ENCODE measurements around the gene SIGLEC8. TPM values are rescaled to one million over a fixed set of nuclear protein-coding genes. Genes with fewer than 3 reads are reported as not detected.
A peak's percentile ranks its signal among the peaks of the same experiment; 100 is the strongest.

The SIGLEC8 gene
- total and polyA plus RNA-seq, 9 of the 15 experiments (the other 6 are each of a cell fraction or from before 2014, with no cell fraction given), result 0.04 to 0.65 (median 0.39) TPM

DNA sequence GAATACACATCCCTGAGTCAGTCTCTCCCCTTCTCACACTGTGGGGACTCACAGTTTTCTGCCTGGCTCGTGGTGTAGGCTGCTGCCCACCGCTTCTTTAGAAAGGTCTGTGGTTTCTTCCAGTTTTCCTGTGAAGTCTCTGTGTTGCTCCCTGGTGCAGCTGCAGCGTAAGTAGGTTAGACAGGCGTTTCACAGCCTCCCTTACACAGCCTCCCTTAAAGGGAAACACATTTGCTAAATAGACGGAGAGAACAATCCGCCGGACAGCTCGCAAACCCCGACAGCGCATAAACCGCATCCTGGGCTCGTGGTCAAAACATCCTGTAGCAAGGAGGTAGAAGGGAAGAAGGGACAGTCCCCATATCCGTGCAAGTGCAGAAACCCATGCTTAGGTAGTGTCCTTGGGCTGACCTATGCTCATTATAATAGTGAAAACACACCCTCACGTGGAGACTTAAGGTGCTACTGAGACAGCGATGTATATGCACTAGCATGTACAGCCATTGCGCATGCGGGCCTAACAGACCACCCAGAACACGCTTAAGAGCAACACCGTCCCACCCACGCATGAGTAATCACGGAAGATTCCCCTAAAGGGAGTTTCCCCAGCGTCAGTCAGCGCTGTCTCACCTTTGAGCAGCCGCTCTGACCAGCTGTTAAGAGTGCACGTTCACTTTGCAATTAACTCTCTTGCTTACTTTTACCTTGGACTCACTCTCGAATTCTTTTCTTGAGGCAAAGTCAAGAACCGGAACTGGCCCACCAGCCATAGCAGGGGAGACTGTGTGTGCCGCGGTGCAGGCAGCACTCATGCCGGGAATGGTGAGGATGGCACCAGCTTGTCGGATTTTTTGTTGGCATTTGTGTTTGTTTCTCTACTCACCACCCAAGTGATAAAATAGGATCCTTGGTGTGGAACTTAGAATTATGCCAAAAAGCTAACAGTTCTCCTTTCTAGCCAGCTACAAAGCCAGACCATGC, 16.6 kb downstream of the SIGLEC8 start:
- DNase-seq (ENCODE audit: extremely low read depth in 1 of 4, low spot score in 3 of 4) (peak; percentile 49 to 82 (median 52)), ATAC-seq (peak; percentile 88), FAIRE-seq (peak; percentile 95)
- Histone ChIP-seq H3K4me1 (replicated peaks in 1 of 2; ENCODE audit: control insufficient read depth in 2 of 2, insufficient read depth in 2 of 2, low read length in 2 of 2) (peaks cover 16 to 24% of the 10 kb centered on the region in 2 experiments), H3K27me3 (ENCODE audit: control insufficient read depth in 2 of 2, insufficient read depth in 2 of 2, low read length in 2 of 2) (no peaks in the 10 kb centered on the region), H3K79me2 (ENCODE audit: control insufficient read depth, insufficient read depth, low read length) (no peaks in the 10 kb centered on the region; the same call in 2 of the 3 replicates), H3K4me3 (peak overlapping the region; percentile 32), H3K9me3 (replicated peaks; ENCODE audit: control insufficient read depth, insufficient read depth, low read depth, low read length) (no peaks in the 10 kb centered on the region), H3K27ac (ENCODE audit: extremely low read depth, low read depth, low read length) (peak overlapping the region; percentile 83), H3K9me1 (ENCODE audit: control insufficient read depth, insufficient read depth, low read length) (no peaks in the 10 kb centered on the region), H4K20me1 (replicated peaks; ENCODE audit: control insufficient read depth, insufficient read depth, low read length) (no peaks in the 10 kb centered on the region), H3K9ac (ENCODE audit: insufficient read depth in 1 of 2, low read depth in 2 of 2, low read length in 2 of 2) (peak overlapping the region; percentile 74 to 89), H2AFZ (ENCODE audit: low read depth, low read length) (peak overlapping the region; percentile 90), H3K4me2 (ENCODE audit: insufficient read depth, low read length) (peak overlapping the region; percentile 96), H3K36me3 (ENCODE audit: control insufficient read depth, insufficient read depth, low read length) (no peaks in the 10 kb centered on the region)
- in situ Hi-C loops (cut with MboI) (no loop called here), intact Hi-C loops (cut with micrococcal nuclease) (no loop called here)
- CTCF ChIA-PET (ENCODE audit: low intra/inter-chr PET ratio), result interaction anchor here (0.6 to 1.2 kb wide), 2 partner anchors 13 to 43 kb away, joined by 3 read pairs; no protein-coding TSS in a partner anchor
- WGBS (ENCODE audit: insufficient coverage, low coverage, missing lambda C conversion rate), result 5% methylated on average over 31 of the region's 31 CpGs
- BruUV-seq (replicated peaks), result no TSS peak
- POLR2A ChIA-PET, result interaction anchor here (0.6 to 1.2 kb wide), 9 partner anchors 10 to 374 kb away, joined by 3 to 4 read pairs (median 3); partner anchors contain the start of gene ZNF175
- no peak for TF ChIP-seq POLR2G (IDR thresholded peaks at IDR 0.05; ENCODE audit: low read depth, low read length)
- no peak for TF ChIP-seq PRPF4 (IDR thresholded peaks at IDR 0.05; ENCODE audit: insufficient read depth, low read depth, low read length, poor library complexity, severe bottlenecking)
- TF ChIP-seq, protein P1, sequence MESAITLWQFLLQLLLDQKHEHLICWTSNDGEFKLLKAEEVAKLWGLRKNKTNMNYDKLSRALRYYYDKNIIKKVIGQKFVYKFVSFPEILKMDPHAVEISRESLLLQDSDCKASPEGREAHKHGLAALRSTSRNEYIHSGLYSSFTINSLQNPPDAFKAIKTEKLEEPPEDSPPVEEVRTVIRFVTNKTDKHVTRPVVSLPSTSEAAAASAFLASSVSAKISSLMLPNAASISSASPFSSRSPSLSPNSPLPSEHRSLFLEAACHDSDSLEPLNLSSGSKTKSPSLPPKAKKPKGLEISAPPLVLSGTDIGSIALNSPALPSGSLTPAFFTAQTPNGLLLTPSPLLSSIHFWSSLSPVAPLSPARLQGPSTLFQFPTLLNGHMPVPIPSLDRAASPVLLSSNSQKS (CRISPR knock-in tag; IDR thresholded peaks at IDR 0.05), result no peak
- no peak for TF ChIP-seq ZNF584 (CRISPR knock-in tag; IDR thresholded peaks at IDR 0.05; ENCODE audit: low read depth)
- TF ChIP-seq NFXL1 (CRISPR knock-in tag; IDR thresholded peaks at IDR 0.05), result no peak
- TF ChIP-seq CBX2 (IDR thresholded peaks at IDR 0.05; ENCODE audit: insufficient read depth, low read length, poor library complexity, severe bottlenecking), result no peak
- no peak for TF ChIP-seq SMARCC2 (IDR thresholded peaks at IDR 0.05; ENCODE audit: low read depth)
- TF ChIP-seq BCOR (IDR thresholded peaks at IDR 0.05), result no peak
- TF ChIP-seq ZNF764 (CRISPR knock-in tag; IDR thresholded peaks at IDR 0.05; ENCODE audit: low read depth), result no peak
- no peak for TF ChIP-seq EWSR1 (IDR thresholded peaks at IDR 0.05; ENCODE audit: borderline replicate concordance, low read depth, partially characterized antibody)
- TF ChIP-seq, protein P2, sequence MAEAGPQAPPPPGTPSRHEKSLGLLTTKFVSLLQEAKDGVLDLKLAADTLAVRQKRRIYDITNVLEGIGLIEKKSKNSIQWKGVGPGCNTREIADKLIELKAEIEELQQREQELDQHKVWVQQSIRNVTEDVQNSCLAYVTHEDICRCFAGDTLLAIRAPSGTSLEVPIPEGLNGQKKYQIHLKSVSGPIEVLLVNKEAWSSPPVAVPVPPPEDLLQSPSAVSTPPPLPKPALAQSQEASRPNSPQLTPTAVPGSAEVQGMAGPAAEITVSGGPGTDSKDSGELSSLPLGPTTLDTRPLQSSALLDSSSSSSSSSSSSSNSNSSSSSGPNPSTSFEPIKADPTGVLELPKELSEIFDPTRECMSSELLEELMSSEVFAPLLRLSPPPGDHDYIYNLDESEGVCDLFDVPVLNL (CRISPR knock-in tag; IDR thresholded peaks at IDR 0.05; ENCODE audit: low read depth), result no peak
- TF ChIP-seq ZNF212 (CRISPR knock-in tag; IDR thresholded peaks at IDR 0.05), result no peak
- TF ChIP-seq ZNF121 (CRISPR knock-in tag; conservative IDR thresholded peaks at IDR 0.05), result no peak
- TF ChIP-seq, protein P3, sequence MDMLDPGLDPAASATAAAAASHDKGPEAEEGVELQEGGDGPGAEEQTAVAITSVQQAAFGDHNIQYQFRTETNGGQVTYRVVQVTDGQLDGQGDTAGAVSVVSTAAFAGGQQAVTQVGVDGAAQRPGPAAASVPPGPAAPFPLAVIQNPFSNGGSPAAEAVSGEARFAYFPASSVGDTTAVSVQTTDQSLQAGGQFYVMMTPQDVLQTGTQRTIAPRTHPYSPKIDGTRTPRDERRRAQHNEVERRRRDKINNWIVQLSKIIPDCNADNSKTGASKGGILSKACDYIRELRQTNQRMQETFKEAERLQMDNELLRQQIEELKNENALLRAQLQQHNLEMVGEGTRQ (CRISPR knock-in tag; IDR thresholded peaks at IDR 0.05), result no peak
- TF ChIP-seq ZNF384 (IDR thresholded peaks at IDR 0.05; ENCODE audit: low read depth, low read length), result no peak
- TF ChIP-seq WHSC1 (IDR thresholded peaks at IDR 0.05; ENCODE audit: low read length), result no peak
- no peak for TF ChIP-seq ZKSCAN8 (CRISPR knock-in tag; IDR thresholded peaks at IDR 0.05)
- TF ChIP-seq EP400 (IDR thresholded peaks at IDR 0.05), result no peak
- TF ChIP-seq ZNF232 (CRISPR knock-in tag; IDR thresholded peaks at IDR 0.05), result no peak

Data from K562 (cell line).